ENCODE results near the gene NDST3.
"Not testable (repeated sequence)": the region's sequence is repeated elsewhere in the genome, so short reads cannot be mapped to it uniquely, and the experiment has no call there.

The NDST3 gene

GRCh38 chr4:118278473-118279274 lies 244.4 kb downstream of the NDST3 start:
- DNase-seq = peak; percentile 93

GRCh38 chr4:118279328-118279727 lies 245.0 kb downstream of the NDST3 start:
- no peak for DNase-seq

- no peak for DNase-seq
Measured at GRCh38 chr4:118279920-118280432, 245.7 kb downstream of the NDST3 start.

GRCh38 chr4:118280501-118281218 lies 246.4 kb downstream of the NDST3 start:
- DNase-seq = peak; percentile 81

GRCh38 chr4:118281611-118282442 lies 247.5 kb downstream of the NDST3 start:
- peak; percentile 66 for DNase-seq

- DNase-seq = peak; percentile 55
Measured at GRCh38 chr4:118282692-118283091, 248.4 kb downstream of the NDST3 start.

GRCh38 chr4:118284169-118284568 lies 249.9 kb downstream of the NDST3 start:
- no peak for DNase-seq

- no peak for DNase-seq
Measured at GRCh38 chr4:118285931-118286330, 251.6 kb downstream of the NDST3 start.

- no peak for DNase-seq
Measured at GRCh38 chr4:118286685-118287084, 252.4 kb downstream of the NDST3 start.

- peak; percentile 63 for DNase-seq
Measured at GRCh38 chr4:118287711-118288451, 253.6 kb downstream of the NDST3 start.

GRCh38 chr4:118289794-118290193 lies 255.5 kb downstream of the NDST3 start:
- DNase-seq = peak; percentile 97

- DNase-seq = peak; percentile 56
Measured at GRCh38 chr4:118290951-118291350, 256.7 kb downstream of the NDST3 start.

GRCh38 chr4:118296729-118297128 lies 262.4 kb downstream of the NDST3 start:
- peak; percentile 24 for DNase-seq

- DNase-seq = not testable (repeated sequence)
Measured at GRCh38 chr4:118299619-118300018, 265.3 kb downstream of the NDST3 start.

GRCh38 chr4:118307643-118308042 lies 273.4 kb downstream of the NDST3 start:
- no peak for DNase-seq
